ENCODE results near the gene EXOC6.

- TF ChIP-seq POLR2AphosphoS5 (IDR thresholded peaks at IDR 0.05; ENCODE audit: borderline replicate concordance, low read depth, low read length) (no peak), EZH2 (IDR thresholded peaks at IDR 0.05) (no peak)
Observed at GRCh38 chr10:93086289-93086688, 238.0 kb downstream of the EXOC6 start.

Data from SK-N-MC (cell line).